ENCODE results near the gene CCDC61.

Gene CCDC61

GRCh38 chr19:46017095-46017429 lies 21.8 kb downstream of the CCDC61 start:
- DNase-seq: no peak

- DNase-seq: no peak
Observed at GRCh38 chr19:46017874-46018675, 22.8 kb downstream of the CCDC61 start.

GRCh38 chr19:46018729-46019251 lies 23.5 kb downstream of the CCDC61 start:
- no peak for DNase-seq

- DNase-seq: no peak
Observed at GRCh38 chr19:46019270-46019669, 24.0 kb downstream of the CCDC61 start.

GRCh38 chr19:46020819-46021125 lies 25.5 kb downstream of the CCDC61 start:
- DNase-seq: no peak

GRCh38 chr19:46021531-46022041 lies 26.3 kb downstream of the CCDC61 start:
- no peak for DNase-seq

GRCh38 chr19:46022061-46022430 lies 26.8 kb downstream of the CCDC61 start:
- no peak for DNase-seq

- DNase-seq: no peak
Observed at GRCh38 chr19:46022431-46023310, 27.4 kb downstream of the CCDC61 start, which contains the start of gene PGLYRP1. Gene PGLYRP1 (minus strand): TSS chr19:46023053. CDS start chr19:46023021, 32 bp downstream.

- DNase-seq: no peak
Observed at GRCh38 chr19:46023311-46023779, 28.1 kb downstream of the CCDC61 start.

- DNase-seq: no peak
Observed at GRCh38 chr19:46025835-46026234, 30.6 kb downstream of the CCDC61 start.

GRCh38 chr19:46030812-46031550 lies 35.7 kb downstream of the CCDC61 start:
- no peak for DNase-seq

- no peak for DNase-seq
Observed at GRCh38 chr19:46031781-46032596, 36.7 kb downstream of the CCDC61 start.

GRCh38 chr19:46032597-46033025 lies 37.3 kb downstream of the CCDC61 start:
- no peak for DNase-seq

GRCh38 chr19:46033401-46033800 lies 38.1 kb downstream of the CCDC61 start:
- no peak for DNase-seq

GRCh38 chr19:46035546-46035945 lies 40.3 kb downstream of the CCDC61 start:
- DNase-seq: no peak

GRCh38 chr19:46035986-46036743 lies 40.9 kb downstream of the CCDC61 start:
- no peak for DNase-seq

GRCh38 chr19:46036744-46037128 lies 41.5 kb downstream of the CCDC61 start:
- no peak for DNase-seq

- DNase-seq: no peak
Observed at GRCh38 chr19:46040125-46040524, 44.9 kb downstream of the CCDC61 start.

GRCh38 chr19:46040952-46041500 lies 45.8 kb downstream of the CCDC61 start, which contains the start of gene IGFL4:
Gene IGFL4 (minus strand): TSS chr19:46041002. CDS start chr19:46040962, 40 bp downstream.
- peak; percentile 35 for DNase-seq

GRCh38 chr19:46042252-46042883 lies 47.1 kb downstream of the CCDC61 start:
- DNase-seq: no peak
